MM.1S (cell line): ENCODE data around the gene SH3BP4.

ENCODE experiments used
- CTCF ChIP-seq: fragments of 300-600 bp; sonication (generic); IDR thresholded peaks from 2 replicates; pipeline ENCODE4 v1.5.1; 2016; ENCODE audit warnings: antibody characterized with exemption, low read length, mixed read lengths
- EZH2phosphoT487 ChIP-seq: fragments of 300-600 bp; sonication (generic); IDR thresholded peaks from 2 replicates; pipeline ENCODE4 v1.6.1; 2018; ENCODE audit warnings: antibody characterized with exemption, low read length

GRCh38 chr2:234953116-234954031 is 1.6 kb downstream of the SH3BP4 start:
- TF ChIP-seq CTCF, result no peak
- TF ChIP-seq EZH2phosphoT487, result no peak
